Stimulated activated CD4-positive, alpha-beta T cell treated with anti-CD3 and anti-CD28 coated beads, TNF-alpha, amount 100 ng/mL, for 4 hours (primary cell): ENCODE measurements around the gene NDUFS6.

Experiments
- DNase-seq, 3 experiments: peaks; one replicate each; pipeline ENCODE4 v3.0.0-alpha.2; 2020; ENCODE audit warnings: low read depth in 3 of 3

The NDUFS6 gene

GRCh38 chr5:1801222-1801966 is at the start of gene NDUFS6:
Gene NDUFS6 (plus strand): TSS chr5:1801407. CDS start chr5:1801418, 11 bp downstream.
- peak; percentile 59 to 68 (median 63) for DNase-seq

DNA sequence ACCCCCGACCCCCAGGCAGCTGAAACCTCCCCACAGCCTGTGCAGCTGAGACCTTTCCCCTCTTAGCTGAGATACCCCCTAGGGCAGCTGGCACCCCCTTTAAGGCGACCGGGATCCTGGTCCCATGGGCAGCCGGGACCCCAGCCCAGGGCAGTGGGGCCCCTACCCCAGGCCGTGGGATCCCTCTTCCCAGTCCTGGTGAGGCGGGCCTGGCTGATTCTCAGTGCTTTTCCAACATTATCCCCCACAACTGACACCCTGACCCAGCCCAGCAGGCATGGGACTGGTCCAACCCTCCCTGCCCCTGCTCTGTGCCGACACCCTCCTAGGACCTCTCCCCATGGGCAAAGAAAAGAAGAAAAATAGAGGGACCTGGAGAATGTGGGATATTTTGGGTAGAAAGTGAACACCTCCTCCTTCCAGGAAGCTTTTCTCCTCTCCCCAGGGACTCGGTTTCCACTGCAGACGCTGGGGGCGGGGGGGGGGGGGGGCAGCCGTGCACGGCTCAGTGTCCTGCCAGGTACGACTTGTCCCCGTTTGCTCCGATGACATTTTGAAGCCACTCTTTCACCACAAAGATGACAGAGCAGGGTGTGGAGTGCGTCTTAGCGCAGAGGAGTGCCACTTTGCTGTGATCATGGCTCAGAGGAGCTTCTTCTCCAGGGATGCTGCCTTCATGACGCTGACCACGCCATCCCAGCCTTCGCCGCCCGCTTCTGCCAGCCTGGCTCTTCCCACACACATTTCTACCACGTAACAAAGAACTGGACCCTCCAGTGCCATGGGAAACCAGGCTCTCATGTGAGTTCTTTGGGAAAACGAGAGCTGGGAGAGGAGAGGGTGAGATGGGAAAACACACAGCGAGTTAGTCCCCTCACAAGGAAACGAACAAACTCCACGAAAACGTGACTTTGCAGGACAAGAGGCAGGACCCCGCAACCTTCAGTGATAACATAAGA is 49.1 kb upstream of the NDUFS6 start:
- no peak for DNase-seq

GRCh38 chr5:1752881-1753280 is 48.3 kb upstream of the NDUFS6 start:
- DNase-seq: no peak

DNA sequence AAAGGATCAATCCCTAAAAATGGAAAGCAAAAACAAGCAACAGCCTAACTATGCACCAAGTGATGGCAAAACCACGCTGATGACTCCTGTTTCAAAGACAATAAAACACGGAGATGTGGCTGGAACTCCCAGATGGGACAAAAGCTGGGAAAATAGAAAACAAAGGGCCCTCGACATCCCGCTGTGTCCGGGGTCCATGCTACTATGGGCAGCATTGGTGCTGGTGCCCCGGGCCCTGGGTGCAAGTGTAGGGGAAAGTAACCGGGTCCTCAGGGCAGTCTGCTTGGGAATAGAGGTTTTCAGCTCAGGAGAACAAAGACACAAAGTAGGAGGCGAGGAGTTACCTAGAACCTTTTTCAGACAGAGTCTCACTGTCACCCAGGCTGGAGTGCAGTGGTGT is 47.7 kb upstream of the NDUFS6 start:
- DNase-seq: no peak

- no peak for DNase-seq
Observed at GRCh38 chr5:1754531-1755220, 46.5 kb upstream of the NDUFS6 start.

DNA sequence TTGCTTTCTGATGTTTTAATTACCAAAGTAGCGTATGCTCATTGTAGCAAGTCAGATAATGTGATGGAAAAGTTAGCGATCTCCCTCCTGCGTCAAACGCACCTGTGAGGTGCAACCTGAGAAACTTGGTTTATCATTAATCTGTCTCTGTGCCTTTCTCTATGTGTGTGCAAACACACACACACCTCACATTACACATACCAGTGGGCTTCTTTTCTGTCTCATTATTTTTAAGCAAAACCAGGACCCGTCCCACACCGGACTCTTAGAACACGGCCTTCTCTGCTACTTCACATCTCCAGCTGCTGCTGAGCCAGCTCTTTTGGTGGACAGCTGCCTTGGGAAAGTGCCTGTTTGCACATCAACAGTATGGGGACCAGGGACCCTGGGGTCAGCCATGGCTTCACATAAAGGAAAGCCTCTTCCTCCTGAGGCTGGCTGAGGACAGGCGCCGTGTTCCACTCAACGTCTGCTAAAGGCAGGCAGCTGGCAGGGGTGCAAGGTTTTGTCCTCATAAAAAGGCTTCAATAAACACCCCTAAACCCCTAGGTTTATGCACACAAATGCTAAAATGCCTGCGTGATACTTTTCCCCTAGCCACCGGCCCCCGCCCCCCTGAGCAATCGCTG is 45.8 kb upstream of the NDUFS6 start:
- DNase-seq: no peak

DNA sequence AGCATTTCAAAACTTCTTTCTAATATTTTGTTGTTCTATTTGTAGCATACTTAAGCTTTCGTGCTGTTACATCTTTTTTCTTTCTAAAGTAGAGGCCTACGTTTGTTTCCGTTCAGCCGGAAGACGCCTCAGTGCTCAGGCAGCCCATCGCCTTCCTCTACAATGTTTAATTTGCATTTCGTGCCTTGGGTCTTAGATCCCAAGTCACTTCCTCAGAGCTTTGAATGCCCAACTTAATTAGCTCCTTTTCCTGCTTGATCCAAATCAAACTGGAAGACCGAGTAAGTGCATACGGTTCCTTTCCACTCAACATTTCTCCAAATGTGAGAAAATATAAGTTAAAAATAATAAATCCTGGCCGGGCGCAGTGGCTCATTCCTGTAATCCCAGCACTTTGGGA is 44.7 kb upstream of the NDUFS6 start:
- DNase-seq: no peak

GRCh38 chr5:1757511-1757910 is 43.7 kb upstream of the NDUFS6 start:
- no peak for DNase-seq

DNA sequence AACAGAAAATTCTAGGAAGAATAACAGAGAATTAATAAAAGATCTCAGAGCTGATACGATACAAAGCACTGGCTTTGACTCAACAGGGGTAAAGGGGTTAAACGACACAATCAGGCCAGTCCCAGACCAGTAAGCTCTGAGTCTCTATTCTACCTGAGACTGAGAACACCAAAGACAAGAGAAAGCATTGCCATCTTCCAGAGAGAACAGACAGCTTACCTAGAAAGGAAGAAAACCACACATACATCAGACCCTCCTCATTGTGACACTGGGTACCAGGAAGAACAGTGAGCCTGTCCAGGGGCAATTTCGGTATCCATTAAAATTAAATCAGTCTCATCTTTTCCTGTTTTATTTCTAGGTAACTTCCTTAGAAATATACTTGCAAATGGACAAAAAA is 42.6 kb upstream of the NDUFS6 start:
- DNase-seq: no peak

- no peak for DNase-seq
Observed at GRCh38 chr5:1759378-1759970, 41.7 kb upstream of the NDUFS6 start.

DNA sequence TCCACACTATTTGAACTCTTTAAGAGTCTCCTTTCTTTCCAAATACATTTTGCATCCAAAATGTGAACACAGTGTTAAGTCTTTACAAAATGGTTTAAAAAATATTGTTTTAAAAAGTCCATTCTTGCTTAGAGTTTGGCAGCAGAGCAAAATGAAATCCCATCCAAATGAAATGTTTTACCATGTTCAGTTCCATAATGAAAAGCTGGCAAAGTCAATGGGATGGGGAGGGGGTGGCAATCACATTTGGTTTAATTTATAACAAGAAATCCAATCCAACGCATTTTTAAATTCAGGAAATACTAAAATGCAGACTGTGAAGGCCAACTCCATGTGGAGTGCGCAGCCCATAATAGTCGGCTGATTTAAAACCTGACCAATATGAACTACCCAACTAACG is 41.0 kb upstream of the NDUFS6 start:
- no peak for DNase-seq

DNA sequence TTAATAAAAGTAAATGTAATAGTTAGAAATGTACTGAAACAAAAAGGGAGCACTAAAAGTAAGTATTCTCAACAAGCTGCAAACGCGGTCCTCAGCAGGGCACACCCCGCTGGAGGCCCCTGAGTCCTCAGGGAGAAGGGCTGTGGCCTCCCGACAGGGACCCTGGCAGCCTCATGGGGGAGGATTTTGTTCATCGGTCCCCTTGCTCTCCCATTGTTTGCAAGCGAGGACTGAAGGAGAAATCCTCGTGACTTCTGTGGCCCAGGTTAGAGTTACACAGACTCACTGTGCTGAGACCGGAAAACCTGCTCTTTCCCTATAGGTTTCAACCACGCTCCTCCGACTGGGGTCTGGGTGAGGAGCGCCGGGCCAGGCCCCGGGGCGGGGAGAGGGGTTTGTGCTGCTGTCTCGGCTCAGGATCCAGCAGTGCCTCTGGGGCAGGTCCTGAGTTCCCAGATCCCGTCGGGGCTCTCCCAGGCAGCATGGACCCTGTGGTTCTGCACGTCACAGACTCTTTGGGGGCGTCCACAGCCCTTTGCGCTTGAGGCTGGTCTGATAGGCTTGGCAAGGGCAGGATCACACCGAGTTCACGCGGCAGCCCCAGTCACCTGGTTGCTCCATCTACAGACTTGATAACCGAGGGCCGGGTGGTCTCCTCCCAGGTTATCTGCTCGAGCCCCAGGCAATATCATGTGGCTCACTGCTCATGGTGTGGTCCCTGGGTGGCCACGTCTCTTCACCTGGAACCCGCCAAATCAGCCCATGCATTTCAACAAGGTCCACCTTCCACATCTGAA is 40.4 kb upstream of the NDUFS6 start:
- DNase-seq: no peak

GRCh38 chr5:1761453-1761755 is 39.8 kb upstream of the NDUFS6 start:
- DNase-seq: no peak

DNA sequence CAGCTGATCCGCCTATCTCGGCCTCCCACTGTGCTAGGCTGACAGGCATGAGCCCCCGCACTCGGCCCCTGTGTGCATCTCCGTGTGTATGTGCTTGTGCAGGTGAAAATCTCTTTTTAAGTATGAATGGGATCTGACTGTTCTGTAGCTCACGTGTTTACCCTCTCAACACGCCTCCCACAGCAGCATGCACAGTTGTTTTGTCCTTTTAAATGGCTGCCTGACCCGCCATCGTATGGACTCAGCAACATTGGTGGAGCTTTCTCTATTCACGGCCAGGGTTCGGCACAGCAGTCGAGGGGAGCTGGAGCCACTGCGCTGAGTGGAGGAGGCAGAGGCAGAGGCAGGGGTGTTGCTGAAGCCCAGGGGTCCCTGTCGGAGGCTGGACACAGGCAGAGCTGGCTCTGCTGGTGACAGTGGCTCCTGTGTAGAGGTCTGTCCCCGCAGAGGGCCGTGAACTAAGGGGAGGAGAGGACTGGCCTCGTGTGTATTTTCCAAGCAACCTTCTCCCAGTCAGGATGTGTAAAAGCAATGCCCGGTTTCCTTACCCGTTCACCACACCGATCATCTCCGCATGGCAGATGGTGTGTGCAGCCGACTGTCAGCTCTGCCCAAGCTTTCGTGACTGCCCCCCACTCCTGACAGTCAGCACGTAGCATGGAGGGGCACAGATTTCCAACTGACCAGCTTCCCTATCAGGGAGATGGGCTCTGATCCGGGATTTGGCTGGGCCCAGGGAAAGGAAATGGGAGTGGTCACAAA is 38.9 kb upstream of the NDUFS6 start:
- no peak for DNase-seq

DNA sequence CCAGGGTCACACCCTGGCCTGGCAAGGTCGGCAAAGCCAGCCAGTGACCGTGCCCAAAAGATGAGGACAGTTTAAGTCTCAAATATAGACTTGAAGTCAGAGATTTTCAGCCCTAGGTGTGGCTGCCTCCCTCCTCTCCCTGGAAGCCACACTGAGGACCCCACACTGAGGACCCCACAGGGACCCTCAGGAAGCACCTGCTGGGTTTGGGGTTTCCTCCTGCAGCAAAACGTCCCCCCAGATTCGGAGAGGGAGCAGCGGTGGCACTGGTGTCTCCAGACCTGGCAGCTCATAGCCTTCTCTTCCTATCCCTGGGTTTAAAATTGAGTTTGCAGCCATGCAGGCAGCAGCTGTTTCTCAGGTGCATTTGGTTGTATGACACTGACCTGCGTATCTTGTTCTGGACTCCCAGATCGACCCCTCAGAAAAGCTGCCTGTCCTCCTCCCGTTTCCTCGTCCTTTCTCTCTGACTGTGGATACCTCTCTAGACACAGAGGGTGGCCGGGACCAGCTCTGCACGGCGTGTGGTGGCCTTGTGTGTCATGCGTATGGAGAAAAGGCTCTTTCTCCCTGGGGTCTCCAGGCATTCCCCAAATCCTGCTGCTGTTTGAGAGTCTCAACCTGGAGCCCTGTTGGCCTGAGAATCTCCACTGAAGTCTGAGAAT is 38.2 kb upstream of the NDUFS6 start:
- DNase-seq: no peak

- no peak for DNase-seq
Observed at GRCh38 chr5:1763548-1763911, 37.7 kb upstream of the NDUFS6 start.

- DNase-seq: no peak
Observed at GRCh38 chr5:1763960-1764605, 37.1 kb upstream of the NDUFS6 start.

DNA sequence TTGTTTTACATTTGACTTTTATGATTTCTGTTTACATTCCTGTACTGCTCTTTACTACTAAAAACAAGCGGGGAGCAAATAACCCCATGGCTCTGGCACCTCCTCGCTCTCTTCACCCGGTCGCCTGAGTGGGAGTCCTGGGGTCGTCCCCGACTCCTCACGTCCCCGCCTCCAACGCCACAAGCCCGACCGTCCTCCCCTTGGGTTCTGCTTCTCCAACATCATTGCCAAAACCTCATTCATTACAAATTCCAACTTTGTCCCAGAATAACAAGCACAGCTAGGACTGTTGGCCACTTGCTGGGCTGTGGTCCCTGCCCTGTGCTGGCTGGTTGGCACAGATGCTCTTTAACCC is 36.6 kb upstream of the NDUFS6 start:
- no peak for DNase-seq
